Lung (tissue), 12 donors: ENCODE measurements around the gene ERICH6. TPM values are rescaled to one million over a fixed set of nuclear protein-coding genes. Genes with fewer than 3 reads are reported as not detected.

Source experiments
- ATAC-seq: fragments of 200-7000 bp; cut with Tn5 transposase; one replicate; pipeline ENCODE4 v1.9.1; 2020; ENCODE audit warnings: moderate number of reproducible peaks; ENCODE audit not compliant: insufficient read depth, low FRiP score
- DNase-seq, 3 donors: peaks; one replicate each; pipeline ENCODE4 v3.0.0-alpha.2; 2013 to 2017
- H3K27ac ChIP-seq, 2 donors: one replicate each; pipeline ENCODE4 v1.5.1; 2013; ENCODE audit warnings: mild to moderate bottlenecking in 2 of 2, moderate library complexity in 2 of 2, control low read depth in 1 of 2, inconsistent platforms in 1 of 2, low read depth in 1 of 2, low read length in 1 of 2
- H3K27me3 ChIP-seq, 3 donors: one replicate each; pipeline ENCODE4 v1.5.1; 2013; ENCODE audit warnings: low read length in 2 of 3; ENCODE audit not compliant: control insufficient read depth in 3 of 3, insufficient read depth in 3 of 3
- H3K36me3 ChIP-seq, 4 donors: one replicate each; pipeline ENCODE4 v1.5.1; 2013; ENCODE audit warnings: low read length in 4 of 4, mild to moderate bottlenecking in 1 of 4, moderate library complexity in 1 of 4; ENCODE audit not compliant: control insufficient read depth in 4 of 4, insufficient read depth in 4 of 4
- H3K4me1 ChIP-seq, 5 donors: one replicate each; pipeline ENCODE4 v1.5.1; 2013; ENCODE audit warnings: low read length in 5 of 5, mild to moderate bottlenecking in 2 of 5, moderate library complexity in 1 of 5; ENCODE audit not compliant: control insufficient read depth in 5 of 5, insufficient read depth in 5 of 5
- H3K4me3 ChIP-seq: one replicate; pipeline ENCODE4 v1.5.1; 2013; ENCODE audit warnings: mild to moderate bottlenecking, control low read depth, moderate library complexity
- H3K9ac ChIP-seq, 2 donors: one replicate each; pipeline ENCODE4 v1.5.1; 2013; ENCODE audit warnings: low read length in 2 of 2, control low read depth in 1 of 2; ENCODE audit not compliant: insufficient read depth in 1 of 2
- H3K9me3 ChIP-seq, 4 donors: one replicate each; pipeline ENCODE4 v1.5.1; 2013; ENCODE audit warnings: low read length in 3 of 4, mild to moderate bottlenecking in 1 of 4, moderate library complexity in 1 of 4; ENCODE audit not compliant: control insufficient read depth in 4 of 4, insufficient read depth in 3 of 4
- CTCF ChIP-seq: IDR thresholded peaks from 2 replicates; pipeline ENCODE4 v1.5.1; 2012; ENCODE audit warnings: mild to moderate bottlenecking; ENCODE audit errors: control extremely low read depth, extremely low read depth
- WGBS, 2 donors: extraction: QIAGEN DNeasy Blood & Tissue Kit; methylation state at CpG; one replicate each; pipeline ENCODE4 v1.1.7; 2013; 5-methylcytosine and 5-hydroxymethylcytosine counted together
- polyA plus RNA-seq, 2 donors: library from polyadenylated mRNA; stranded (reverse); fragments of 200-250 nt; gene quantifications; one replicate each; pipeline ENCODE4 v1.2.1, GENCODE V29; 2013
- total RNA-seq, 2 donors: library from RNA; depleted of rRNA in 1 of 2; stranded (reverse); fragments of >200 nt in 1 of 2; gene quantifications; one replicate each; pipeline ENCODE4 v1.2.1, GENCODE V29; 2014 to 2021
- donor health status: control.
- donor health status: control.
- donor health status: Bipolar disorder and iron deficiency.
- donor health status: healthy.
- donor health status: DM: yes; HTN: yes; CAD: no.

Gene ERICH6
- total and polyA plus RNA-seq, 4 donors, result 0.49 TPM; not detected in 3

GRCh38 chr3:150727653-150728502 is 24.2 kb upstream of the ERICH6 start:
- no peak for TF ChIP-seq CTCF
- H3K4me1 ChIP-seq, result no peaks in the 10 kb centered on the region

GRCh38 chr3:150725548-150725947 is 21.8 kb upstream of the ERICH6 start:
- TF ChIP-seq CTCF, result no peak
- Histone ChIP-seq H3K9ac (no peak overlapping the region), H3K4me3 (no peak overlapping the region), H3K36me3 (no peaks in the 10 kb centered on the region), H3K9me3 (no peaks in the 10 kb centered on the region), H3K27ac (no peak overlapping the region), H3K27me3 (no peaks in the 10 kb centered on the region), H3K4me1 (peaks cover 0 to 1% (median 0%) of the 10 kb centered on the region in 5 donors)
- 79 to 85% methylated on average over 7 of the region's 7 CpGs for WGBS, 2 donors
- DNase-seq, result no peak
- no peak for ATAC-seq

More at GRCh38 chr3:150727653-150728502, 24.2 kb upstream of the ERICH6 start:
- H3K27me3 ChIP-seq, result no peaks in the 10 kb centered on the region
- no peaks in the 10 kb centered on the region for H3K36me3 ChIP-seq
- no peak overlapping the region for H3K27ac ChIP-seq
- no peak overlapping the region for H3K9ac ChIP-seq
- H3K4me3 ChIP-seq, result no peak overlapping the region
- WGBS, 2 donors, result 88 to 91% methylated on average over 19 of the region's 19 CpGs
- H3K9me3 ChIP-seq, result no peaks in the 10 kb centered on the region
- ATAC-seq (peak; percentile 27), DNase-seq (peak in 1 of 3 donors; percentile 19)

GRCh38 chr3:150723946-150724345 is 20.2 kb upstream of the ERICH6 start:
- H3K4me1 ChIP-seq, result peaks cover 0 to 1% (median 0%) of the 10 kb centered on the region in 5 donors
- DNase-seq (no peak), ATAC-seq (no peak)
- no peaks in the 10 kb centered on the region for H3K36me3 ChIP-seq
- no peak overlapping the region for H3K4me3 ChIP-seq
- no peak overlapping the region for H3K27ac ChIP-seq
- TF ChIP-seq CTCF, result no peak
- 76 to 82% methylated on average over 6 of the region's 6 CpGs for WGBS, 2 donors
- no peak overlapping the region for H3K9ac ChIP-seq
- no peaks in the 10 kb centered on the region for H3K27me3 ChIP-seq
- no peaks in the 10 kb centered on the region for H3K9me3 ChIP-seq
